ENCODE results near the gene LRIG3.

DNA sequence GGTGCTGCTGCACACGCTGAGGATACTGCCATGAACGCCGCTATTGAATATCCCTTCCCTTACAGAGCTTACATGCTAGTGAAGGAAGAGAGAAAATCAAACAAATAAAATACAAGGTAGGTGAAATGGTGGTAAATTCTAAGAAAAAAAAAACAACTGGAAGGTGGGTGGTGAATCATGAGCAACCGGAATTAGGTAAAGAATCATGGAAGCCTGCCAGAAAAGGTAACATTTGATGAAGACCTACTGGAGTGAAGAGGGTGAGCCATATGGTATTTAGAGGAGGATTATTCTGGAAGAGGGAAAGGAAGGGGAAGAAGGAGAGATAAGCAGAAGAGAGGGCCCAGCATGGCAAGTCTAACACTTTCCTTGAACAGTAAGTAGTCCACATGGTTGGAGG is 76.1 kb downstream of the LRIG3 start:
- TF ChIP-seq ZNF70 (CRISPR knock-in tag; IDR thresholded peaks at IDR 0.05) = no peak
- TF ChIP-seq, protein P1, sequence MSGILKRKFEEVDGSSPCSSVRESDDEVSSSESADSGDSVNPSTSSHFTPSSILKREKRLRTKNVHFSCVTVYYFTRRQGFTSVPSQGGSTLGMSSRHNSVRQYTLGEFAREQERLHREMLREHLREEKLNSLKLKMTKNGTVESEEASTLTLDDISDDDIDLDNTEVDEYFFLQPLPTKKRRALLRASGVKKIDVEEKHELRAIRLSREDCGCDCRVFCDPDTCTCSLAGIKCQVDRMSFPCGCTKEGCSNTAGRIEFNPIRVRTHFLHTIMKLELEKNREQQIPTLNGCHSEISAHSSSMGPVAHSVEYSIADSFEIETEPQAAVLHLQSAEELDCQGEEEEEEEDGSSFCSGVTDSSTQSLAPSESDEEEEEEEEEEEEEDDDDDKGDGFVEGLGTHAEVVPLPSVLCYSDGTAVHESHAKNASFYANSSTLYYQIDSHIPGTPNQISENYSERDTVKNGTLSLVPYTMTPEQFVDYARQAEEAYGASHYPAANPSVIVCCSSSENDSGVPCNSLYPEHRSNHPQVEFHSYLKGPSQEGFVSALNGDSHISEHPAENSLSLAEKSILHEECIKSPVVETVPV (CRISPR knock-in tag; IDR thresholded peaks at IDR 0.05) = no peak
- no peak for TF ChIP-seq ESRRG (CRISPR knock-in tag; IDR thresholded peaks at IDR 0.05)
- TF ChIP-seq, protein P2, sequence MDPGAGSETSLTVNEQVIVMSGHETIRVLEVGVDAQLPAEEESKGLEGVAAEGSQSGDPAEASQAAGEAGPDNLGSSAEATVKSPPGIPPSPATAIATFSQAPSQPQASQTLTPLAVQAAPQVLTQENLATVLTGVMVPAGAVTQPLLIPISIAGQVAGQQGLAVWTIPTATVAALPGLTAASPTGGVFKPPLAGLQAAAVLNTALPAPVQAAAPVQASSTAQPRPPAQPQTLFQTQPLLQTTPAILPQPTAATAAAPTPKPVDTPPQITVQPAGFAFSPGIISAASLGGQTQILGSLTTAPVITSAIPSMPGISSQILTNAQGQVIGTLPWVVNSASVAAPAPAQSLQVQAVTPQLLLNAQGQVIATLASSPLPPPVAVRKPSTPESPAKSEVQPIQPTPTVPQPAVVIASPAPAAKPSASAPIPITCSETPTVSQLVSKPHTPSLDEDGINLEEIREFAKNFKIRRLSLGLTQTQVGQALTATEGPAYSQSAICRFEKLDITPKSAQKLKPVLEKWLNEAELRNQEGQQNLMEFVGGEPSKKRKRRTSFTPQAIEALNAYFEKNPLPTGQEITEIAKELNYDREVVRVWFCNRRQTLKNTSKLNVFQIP (CRISPR knock-in tag; IDR thresholded peaks at IDR 0.05; ENCODE audit: borderline replicate concordance, low read depth) = no peak

Data from SK-N-SH treated with all-trans-retinoic acid at 6 μM for 48 hours (cell line).